ENCODE results near the gene HNRNPH1. TPM values are rescaled to one million over a fixed set of nuclear protein-coding genes. Genes with fewer than 3 reads are reported as not detected.

Gene HNRNPH1
- total and polyA plus RNA-seq, 2 of the 13 experiments (the other 11 are each of a cell fraction or from before 2014, with no cell fraction given) = 382 to 1,064 TPM

GRCh38 chr5:179623003-179623905 is at the start of gene HNRNPH1 (continued):
- TF ChIP-seq ZNF597 (CRISPR knock-in tag; IDR thresholded peaks at IDR 0.05) (no peak), ZBTB25 (CRISPR knock-in tag; IDR thresholded peaks at IDR 0.05) (peak; percentile 71; the same call in 1 of the 2 replicates), PRDM10 (CRISPR knock-in tag; IDR thresholded peaks at IDR 0.05; ENCODE audit: low read depth) (0 out of 2 replicates have a peak, but pooled peaks have one; percentile 16), HMG20B (CRISPR knock-in tag; conservative IDR thresholded peaks at IDR 0.05) (peak; percentile 36; the same call in 1 of the 2 replicates), CCDC6 (CRISPR knock-in tag; IDR thresholded peaks at IDR 0.05) (peak; percentile 74; the same call in 1 of the 2 replicates), TEAD2 (CRISPR knock-in tag; IDR thresholded peaks at IDR 0.05) (no peak), ZNF660 (CRISPR knock-in tag; IDR thresholded peaks at IDR 0.05; ENCODE audit: borderline replicate concordance, low read depth) (no peak), HNRNPUL1 (IDR thresholded peaks at IDR 0.05; ENCODE audit: low read depth, low read length) (peak; percentile 66; the same call in 1 of the 2 replicates), ZNF703 (CRISPR knock-in tag; IDR thresholded peaks at IDR 0.05; ENCODE audit: borderline replicate concordance) (peak; percentile 52; the same call in 1 of the 2 replicates), ZMYM4 (CRISPR knock-in tag; IDR thresholded peaks at IDR 0.05) (peak; percentile 53; the same call in 1 of the 2 replicates), ZNF75D (CRISPR knock-in tag; IDR thresholded peaks at IDR 0.05; ENCODE audit: borderline replicate concordance) (no peak), FOSL1 (CRISPR knock-in tag; IDR thresholded peaks at IDR 0.05; ENCODE audit: borderline replicate concordance) (no peak), TAF1 (CRISPR knock-in tag; IDR thresholded peaks at IDR 0.05) (peak; percentile 96), TOPORS (CRISPR knock-in tag; IDR thresholded peaks at IDR 0.05) (no peak; the same call in 1 of the 2 replicates), RERE (CRISPR knock-in tag; IDR thresholded peaks at IDR 0.05; ENCODE audit: low read depth) (no peak), ZNF549 (CRISPR knock-in tag; IDR thresholded peaks at IDR 0.05) (no peak), PTBP1 (IDR thresholded peaks at IDR 0.05; ENCODE audit: low read depth, low read length, poor library complexity, severe bottlenecking) (no peak)

All from HepG2 (cell line).